Mesenchymal stem cell (in vitro differentiated cells and primary cell): ENCODE data around the gene HSPA12B.

Source experiments
- DNase-seq: peaks from one replicate; pipeline ENCODE4 v3.0.0-alpha.2; 2013
- H2AFZ ChIP-seq: one replicate; pipeline ENCODE4 v1.6.1; 2013; ENCODE audit warnings: low read depth, mild to moderate bottlenecking, control low read depth, inconsistent platforms, low read length, moderate library complexity
- H2AK5ac ChIP-seq: 2 replicates; pipeline ENCODE4 v1.6.1; 2013; ENCODE audit warnings: low read length, moderate library complexity, mild to moderate bottlenecking, inconsistent platforms; ENCODE audit not compliant: severe bottlenecking
- H2BK120ac ChIP-seq: one replicate; pipeline ENCODE4 v1.6.1; 2013; ENCODE audit warnings: low read depth, mild to moderate bottlenecking, inconsistent platforms, low read length, moderate library complexity
- H2BK12ac ChIP-seq, 2 experiments: one replicate each; pipeline ENCODE4 v1.6.1; 2013; ENCODE audit warnings: inconsistent platforms in 2 of 2, low read length in 2 of 2, mild to moderate bottlenecking in 2 of 2, moderate library complexity in 2 of 2, control low read depth in 1 of 2
- H2BK15ac ChIP-seq: one replicate; pipeline ENCODE4 v1.6.1; 2013; ENCODE audit warnings: mild to moderate bottlenecking, low read depth, inconsistent platforms; ENCODE audit not compliant: poor library complexity, severe bottlenecking
- H2BK5ac ChIP-seq: 2 replicates; pipeline ENCODE4 v1.6.1; 2013; ENCODE audit warnings: low read depth, mild to moderate bottlenecking, low read length, control low read depth, inconsistent platforms; ENCODE audit not compliant: poor library complexity, severe bottlenecking
- H3K14ac ChIP-seq, 2 experiments: one replicate each; pipeline ENCODE4 v1.6.1; 2013; ENCODE audit warnings: inconsistent platforms in 2 of 2, low read length in 2 of 2, control low read depth in 1 of 2, mild to moderate bottlenecking in 1 of 2, moderate library complexity in 1 of 2
- H3K18ac ChIP-seq, 2 experiments: one replicate each; pipeline ENCODE4 v1.6.1; 2013; ENCODE audit warnings: inconsistent platforms in 2 of 2, low read length in 2 of 2, control low read depth in 1 of 2, low read depth in 1 of 2, mild to moderate bottlenecking in 1 of 2
- H3K23ac ChIP-seq, 2 experiments: one replicate each; pipeline ENCODE4 v1.6.1; 2013; ENCODE audit warnings: inconsistent platforms in 2 of 2, low read length in 2 of 2, mild to moderate bottlenecking in 2 of 2, moderate library complexity in 2 of 2, control low read depth in 1 of 2
- H3K27ac ChIP-seq: 2 replicates; pipeline ENCODE4 v1.5.1; 2013; ENCODE audit warnings: mild to moderate bottlenecking, moderate library complexity, low read length, control low read depth, inconsistent platforms; ENCODE audit not compliant: poor library complexity, severe bottlenecking
- H3K27me3 ChIP-seq, 2 experiments: 2 replicates each; pipeline versions ENCODE4 v1.6.1 to v1.7.0; 2013; ENCODE audit warnings: low read length in 2 of 2, mild to moderate bottlenecking in 2 of 2, moderate library complexity in 2 of 2, control low read depth in 1 of 2, inconsistent platforms in 1 of 2; ENCODE audit not compliant: control insufficient read depth in 1 of 2, insufficient read depth in 1 of 2
- H3K36me3 ChIP-seq, 2 experiments: 2 replicates each; pipeline versions ENCODE4 v1.6.1 to v1.7.0; 2013; ENCODE audit warnings: low read length in 2 of 2, control low read depth in 1 of 2, inconsistent platforms in 1 of 2, low read depth in 1 of 2, mild to moderate bottlenecking in 1 of 2; ENCODE audit not compliant: insufficient read depth in 2 of 2, control insufficient read depth in 1 of 2
- H3K4ac ChIP-seq, 2 experiments: one replicate each; pipeline ENCODE4 v1.6.1; 2013; ENCODE audit warnings: inconsistent platforms in 2 of 2, low read length in 2 of 2, mild to moderate bottlenecking in 2 of 2, moderate library complexity in 2 of 2, control low read depth in 1 of 2, low read depth in 1 of 2
- H3K4me1 ChIP-seq: 2 replicates; pipeline ENCODE4 v1.6.1; 2013; ENCODE audit warnings: low read depth, low read length, control low read depth; ENCODE audit not compliant: control insufficient read depth, insufficient read depth
- H3K4me2 ChIP-seq: 2 replicates; pipeline ENCODE4 v1.6.1; 2013; ENCODE audit warnings: low read length, mild to moderate bottlenecking, inconsistent platforms; ENCODE audit not compliant: poor library complexity, severe bottlenecking
- H3K4me3 ChIP-seq, 2 experiments: 2 replicates each; pipeline versions ENCODE4 v1.5.1 to v1.7.0; 2013; ENCODE audit warnings: low read length in 2 of 2, mild to moderate bottlenecking in 2 of 2, control low read depth in 1 of 2, low read depth in 1 of 2; ENCODE audit not compliant: insufficient read depth in 1 of 2
- H3K79me1 ChIP-seq: replicated peaks from 2 replicates; pipeline ENCODE4 v1.6.1; 2013; ENCODE audit warnings: mild to moderate bottlenecking, control low read depth, low read length, inconsistent platforms; ENCODE audit not compliant: poor library complexity, severe bottlenecking
- H3K9ac ChIP-seq: 2 replicates; pipeline ENCODE4 v1.7.0; 2013; ENCODE audit warnings: mild to moderate bottlenecking, low read length, moderate library complexity
- H3K9me3 ChIP-seq: 2 replicates; pipeline ENCODE4 v1.7.0; 2013; ENCODE audit warnings: mild to moderate bottlenecking, low read length; ENCODE audit not compliant: control insufficient read depth
- H4K8ac ChIP-seq: one replicate; pipeline ENCODE4 v1.6.1; 2013; ENCODE audit warnings: inconsistent platforms, mild to moderate bottlenecking, low read length, moderate library complexity
- H4K91ac ChIP-seq: one replicate; pipeline ENCODE4 v1.6.1; 2013; ENCODE audit warnings: mild to moderate bottlenecking, low read length, inconsistent platforms
- WGBS: methylation state at CpG from one replicate; pipeline ENCODE4 v1.1.7; 2013; ENCODE audit warnings: mixed read lengths; 5-methylcytosine and 5-hydroxymethylcytosine counted together

Gene HSPA12B

GRCh38 chr20:3733119-3733995 is 872 bp downstream of the HSPA12B start:
- Histone ChIP-seq H2BK15ac (no peak overlapping the region), H3K4me3 (peak overlapping the region in 1 of 2 experiments; percentile 47), H2AK5ac (no peak overlapping the region), H2BK12ac (peak overlapping the region in 1 of 2 experiments; percentile 56), H3K27me3 (peaks cover 32 to 58% of the 10 kb centered on the region in 2 experiments), H3K4me2 (no peak overlapping the region), H3K18ac (no peak overlapping the region), H3K23ac (no peak overlapping the region), H3K14ac (no peak overlapping the region), H2AFZ (no peak overlapping the region), H2BK5ac (no peak overlapping the region), H3K36me3 (no peaks in the 10 kb centered on the region), H3K27ac (no peak overlapping the region), H3K4me1 (peaks cover 6% of the 10 kb centered on the region), H3K9me3 (no peaks in the 10 kb centered on the region), H3K4ac (no peak overlapping the region), H3K79me1 (no peaks in the 10 kb centered on the region), H4K91ac (no peak overlapping the region), H3K9ac (peak overlapping the region; percentile 63), H4K8ac (no peak overlapping the region), H2BK120ac (no peak overlapping the region)
- 95% methylated on average over 19 of the region's 20 CpGs for WGBS
- DNase-seq = no peak

GRCh38 chr20:3734111-3734843 is 1.8 kb downstream of the HSPA12B start:
- Histone ChIP-seq H2AFZ (no peak overlapping the region), H3K27ac (no peak overlapping the region), H3K14ac (no peak overlapping the region), H3K9me3 (no peaks in the 10 kb centered on the region), H3K4me3 (no peak overlapping the region), H2BK5ac (no peak overlapping the region), H3K79me1 (no peaks in the 10 kb centered on the region), H2AK5ac (no peak overlapping the region), H3K23ac (no peak overlapping the region), H2BK120ac (no peak overlapping the region), H3K4me1 (peaks cover 6% of the 10 kb centered on the region), H3K4ac (no peak overlapping the region), H3K27me3 (peaks cover 36 to 55% of the 10 kb centered on the region in 2 experiments), H4K91ac (no peak overlapping the region), H2BK15ac (no peak overlapping the region), H2BK12ac (no peak overlapping the region), H4K8ac (no peak overlapping the region), H3K4me2 (no peak overlapping the region), H3K9ac (no peak overlapping the region), H3K36me3 (no peaks in the 10 kb centered on the region), H3K18ac (no peak overlapping the region)
- WGBS = 77% methylated on average over 12 of the region's 12 CpGs
- DNase-seq = no peak

GRCh38 chr20:3735768-3736167 is 3.3 kb downstream of the HSPA12B start:
- Histone ChIP-seq H3K18ac (no peak overlapping the region), H4K91ac (no peak overlapping the region), H3K27me3 (peaks cover 40 to 42% of the 10 kb centered on the region in 2 experiments), H3K14ac (no peak overlapping the region), H2BK12ac (no peak overlapping the region), H2BK15ac (no peak overlapping the region), H3K27ac (no peak overlapping the region), H3K36me3 (no peaks in the 10 kb centered on the region), H3K23ac (no peak overlapping the region), H3K4me2 (no peak overlapping the region), H3K9me3 (no peaks in the 10 kb centered on the region), H3K79me1 (no peaks in the 10 kb centered on the region), H2AFZ (no peak overlapping the region), H2AK5ac (no peak overlapping the region), H2BK120ac (no peak overlapping the region), H3K4ac (no peak overlapping the region), H2BK5ac (no peak overlapping the region), H3K4me3 (no peak overlapping the region), H3K4me1 (peaks cover 6% of the 10 kb centered on the region), H4K8ac (no peak overlapping the region), H3K9ac (no peak overlapping the region)
- 89% methylated on average over 4 of the region's 4 CpGs for WGBS
- DNase-seq = no peak
